ENCODE data around the gene TMEM223. TPM values are rescaled to one million over a fixed set of nuclear protein-coding genes. Genes with fewer than 3 reads are reported as not detected.

The TMEM223 gene
- total RNA-seq, 2 donors from 2014 or later = 15.8 to 26.0 TPM

DNA sequence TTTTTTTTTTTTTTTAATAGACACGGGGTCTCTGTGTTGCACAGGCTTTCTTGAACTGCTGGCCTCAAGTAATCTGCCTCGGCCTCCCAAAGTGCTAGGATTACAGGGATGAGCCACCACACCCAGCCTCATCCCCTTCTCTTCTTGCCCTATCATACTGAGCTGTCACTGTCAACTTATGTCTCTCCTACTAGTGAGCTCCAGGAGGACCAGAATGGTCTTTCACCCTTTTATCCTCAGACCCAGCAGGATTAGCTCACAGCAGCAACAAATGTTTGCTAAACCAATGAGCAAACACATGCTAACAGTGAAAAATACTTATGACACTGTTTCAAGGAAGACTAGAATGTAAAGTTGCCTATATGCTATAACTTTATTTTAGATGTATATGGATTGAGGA, 19.9 kb upstream of the TMEM223 start:
- Histone ChIP-seq H3K27me3 (no peaks in the 10 kb centered on the region), H3K9me3 (no peaks in the 10 kb centered on the region), H3K9ac (ENCODE audit: low read depth in 2 of 2, low read length in 2 of 2) (no peak overlapping the region), H3K4me1 (no peaks in the 10 kb centered on the region), H3K4me3 (no peak overlapping the region), H3K36me3 (no peaks in the 10 kb centered on the region), H3K27ac (no peak overlapping the region)
- intact Hi-C loops (cut with DNase I) = no loop called here
- TF ChIP-seq, protein P1, sequence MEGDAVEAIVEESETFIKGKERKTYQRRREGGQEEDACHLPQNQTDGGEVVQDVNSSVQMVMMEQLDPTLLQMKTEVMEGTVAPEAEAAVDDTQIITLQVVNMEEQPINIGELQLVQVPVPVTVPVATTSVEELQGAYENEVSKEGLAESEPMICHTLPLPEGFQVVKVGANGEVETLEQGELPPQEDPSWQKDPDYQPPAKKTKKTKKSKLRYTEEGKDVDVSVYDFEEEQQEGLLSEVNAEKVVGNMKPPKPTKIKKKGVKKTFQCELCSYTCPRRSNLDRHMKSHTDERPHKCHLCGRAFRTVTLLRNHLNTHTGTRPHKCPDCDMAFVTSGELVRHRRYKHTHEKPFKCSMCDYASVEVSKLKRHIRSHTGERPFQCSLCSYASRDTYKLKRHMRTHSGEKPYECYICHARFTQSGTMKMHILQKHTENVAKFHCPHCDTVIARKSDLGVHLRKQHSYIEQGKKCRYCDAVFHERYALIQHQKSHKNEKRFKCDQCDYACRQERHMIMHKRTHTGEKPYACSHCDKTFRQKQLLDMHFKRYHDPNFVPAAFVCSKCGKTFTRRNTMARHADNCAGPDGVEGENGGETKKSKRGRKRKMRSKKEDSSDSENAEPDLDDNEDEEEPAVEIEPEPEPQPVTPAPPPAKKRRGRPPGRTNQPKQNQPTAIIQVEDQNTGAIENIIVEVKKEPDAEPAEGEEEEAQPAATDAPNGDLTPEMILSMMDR (IDR thresholded peaks at IDR 0.05) = no peak
- no peak for DNase-seq

DNA sequence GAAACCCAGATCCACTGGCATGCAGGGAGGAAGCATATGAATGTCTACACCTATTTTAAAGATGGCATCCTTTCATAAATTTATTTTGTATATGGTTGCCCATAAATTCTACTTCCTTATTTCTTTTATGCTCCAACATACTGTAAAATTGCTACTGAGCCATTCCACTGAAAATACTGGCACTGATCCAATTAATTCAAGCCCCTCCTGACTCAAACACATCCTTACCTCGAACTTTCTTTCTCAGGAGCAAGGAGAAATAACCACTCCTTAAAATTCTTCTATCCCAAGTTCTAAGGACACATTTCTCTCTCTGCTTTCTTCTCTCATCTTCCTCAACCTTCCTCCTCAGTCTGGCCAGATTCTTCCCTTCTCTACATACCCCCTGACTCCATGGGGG, 18.9 kb upstream of the TMEM223 start:
- intact Hi-C loops (cut with DNase I) = no loop called here
- no peak overlapping the region for H3K27ac ChIP-seq
- H3K9me3 ChIP-seq = no peaks in the 10 kb centered on the region
- no peaks in the 10 kb centered on the region for H3K36me3 ChIP-seq
- H3K4me1 ChIP-seq = no peaks in the 10 kb centered on the region
- TF ChIP-seq, protein P1 (IDR thresholded peaks at IDR 0.05) = no peak
- no peak for DNase-seq
- H3K4me3 ChIP-seq = no peak overlapping the region
- no peaks in the 10 kb centered on the region for H3K27me3 ChIP-seq
- no peak overlapping the region for H3K9ac ChIP-seq (ENCODE audit: low read depth in 2 of 2, low read length in 2 of 2)

DNA sequence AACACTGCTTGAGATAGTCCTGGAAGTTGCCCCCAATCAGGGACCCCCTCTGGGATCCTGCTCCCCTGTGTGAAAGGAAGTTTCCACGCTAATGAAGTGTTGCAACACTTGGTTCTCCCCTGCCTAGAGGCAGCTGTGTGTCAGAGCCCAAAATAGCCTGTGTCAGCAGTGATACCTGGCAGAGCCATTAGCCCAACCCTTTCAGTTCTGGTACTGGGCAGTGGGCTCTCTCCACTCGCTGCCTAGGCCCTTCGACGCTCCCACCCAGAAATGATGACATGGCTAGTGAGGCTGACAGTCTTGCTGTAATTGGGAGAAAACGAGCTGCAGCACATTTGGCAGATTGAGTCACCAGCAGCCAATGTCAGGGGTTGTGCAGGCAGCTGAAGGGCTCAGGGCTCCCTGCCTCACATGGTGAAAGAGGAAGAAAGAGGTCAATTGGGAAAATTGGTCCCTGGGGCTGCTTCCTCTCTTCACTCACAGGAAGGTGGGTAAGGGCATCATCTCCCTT, 14.9 kb upstream of the TMEM223 start:
- peaks cover 12% of the 10 kb centered on the region for H3K4me1 ChIP-seq
- H3K36me3 ChIP-seq = peaks cover 4% of the 10 kb centered on the region
- peak overlapping the region; percentile 4 for H3K27ac ChIP-seq
- TF ChIP-seq, protein P1 (IDR thresholded peaks at IDR 0.05) = no peak
- H3K27me3 ChIP-seq = no peaks in the 10 kb centered on the region
- intact Hi-C loops (cut with DNase I) = no loop called here
- H3K9ac ChIP-seq (ENCODE audit: low read depth in 2 of 2, low read length in 2 of 2) = peak overlapping the region; percentile 4 to 31
- no peak for DNase-seq
- no peak overlapping the region for H3K4me3 ChIP-seq
- no peaks in the 10 kb centered on the region for H3K9me3 ChIP-seq

DNA sequence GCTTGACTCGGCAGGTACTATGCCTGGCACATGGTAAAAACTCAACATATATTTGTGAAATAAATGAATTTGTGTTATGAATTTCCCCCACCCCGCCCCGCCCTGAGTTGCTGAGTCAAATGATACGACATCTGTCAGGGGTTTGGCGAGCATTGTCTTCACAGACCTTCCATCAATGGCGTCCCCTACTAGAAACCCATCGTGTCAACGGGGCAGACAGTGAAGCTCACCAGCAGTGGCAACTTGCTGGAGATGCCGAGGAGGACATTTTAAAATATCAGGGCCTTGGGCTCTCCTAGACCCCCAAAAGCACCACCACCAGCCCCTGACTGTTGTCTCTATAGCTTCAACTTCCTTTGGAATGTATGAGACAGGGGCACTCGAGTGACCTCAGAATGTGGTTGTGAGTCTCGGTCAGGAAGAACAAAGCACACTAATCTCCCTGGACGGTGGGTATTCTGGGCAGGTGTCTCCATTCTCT, 14.2 kb upstream of the TMEM223 start:
- H3K4me3 ChIP-seq = peak overlapping the region; percentile 93

DNA sequence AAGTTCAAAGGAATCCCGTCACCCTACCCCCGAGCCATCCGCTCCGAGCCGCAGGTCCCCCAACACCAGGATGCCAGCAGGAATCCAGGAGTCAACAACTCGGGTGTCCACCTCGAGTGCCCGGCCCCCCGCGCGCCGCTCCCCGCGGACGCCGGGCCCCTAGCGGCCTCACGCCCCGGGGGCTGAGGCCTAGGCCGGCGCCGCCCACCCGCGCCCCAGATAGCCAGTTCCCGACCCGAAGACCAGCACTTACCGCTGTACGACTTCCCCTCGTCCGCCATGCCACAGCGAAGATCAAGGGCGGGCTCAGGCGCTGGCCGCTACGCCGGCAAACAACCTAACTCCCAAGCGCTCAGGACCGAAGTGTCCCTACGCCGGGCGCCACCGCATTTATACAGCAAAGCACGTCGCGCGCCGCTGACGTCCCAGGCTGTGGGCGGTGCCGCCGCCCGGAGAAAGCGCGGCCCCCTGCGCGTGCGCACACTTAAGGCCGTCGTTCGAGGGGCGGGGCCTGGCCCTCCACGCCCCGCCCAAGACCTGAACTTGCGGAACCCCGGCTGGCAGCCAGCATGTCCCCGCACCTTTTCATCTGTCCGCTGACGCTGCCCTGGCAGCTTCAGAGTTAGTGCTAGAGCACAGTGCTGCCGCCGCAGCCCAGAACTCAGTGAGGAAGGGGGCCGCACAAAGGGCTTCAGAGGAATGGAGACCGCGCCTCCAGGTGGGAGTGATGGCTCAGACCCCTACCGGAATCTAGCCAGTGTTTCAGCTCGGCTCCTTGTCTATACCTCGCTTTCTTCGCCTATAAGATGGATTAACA, 13.5 kb upstream of the TMEM223 start, which contains the start of gene NXF1:
Gene NXF1 (minus strand): TSS at position 365 of the 817 bp plus-strand sequence. CDS start 84 bp downstream, at position 281.
- intact Hi-C loops (cut with DNase I) = no loop called here
- Histone ChIP-seq H3K36me3 (peaks cover 12% of the 10 kb centered on the region), H3K4me3 (peak within 1 kb of the TSS; percentile 93), H3K27ac (peak within 1 kb of the TSS; percentile 90), H3K9ac (ENCODE audit: low read depth in 2 of 2, low read length in 2 of 2) (peak within 1 kb of the TSS; percentile 91 to 94), H3K4me1 (peaks cover 12% of the 10 kb centered on the region), H3K27me3 (no peaks in the 10 kb centered on the region), H3K9me3 (no peaks in the 10 kb centered on the region)
- peak; percentile 96 for DNase-seq
- TF ChIP-seq, protein P1 (IDR thresholded peaks at IDR 0.05) = no peak

More for the DNA sequence above, 14.2 kb upstream of the TMEM223 start:
- peak; percentile 25 for DNase-seq
- H3K4me1 ChIP-seq = peaks cover 12% of the 10 kb centered on the region
- TF ChIP-seq, protein P1 (IDR thresholded peaks at IDR 0.05) = no peak
- H3K27me3 ChIP-seq = no peaks in the 10 kb centered on the region
- H3K27ac ChIP-seq = peak overlapping the region; percentile 90
- peaks cover 9% of the 10 kb centered on the region for H3K36me3 ChIP-seq
- intact Hi-C loops (cut with DNase I) = no loop called here
- no peaks in the 10 kb centered on the region for H3K9me3 ChIP-seq
- peak overlapping the region in 1 of 2 donors; percentile 91 for H3K9ac ChIP-seq (ENCODE audit: low read depth in 2 of 2, low read length in 2 of 2)

Measured in colonic mucosa (tissue), 4 donors.